Uterine smooth muscle cell (primary cell): ENCODE measurements around the gene WNT8B. TPM values are rescaled to one million over a fixed set of nuclear protein-coding genes. Genes with fewer than 3 reads are reported as not detected.

ENCODE experiments used
- total RNA-seq: library from RNA; depleted of rRNA; stranded (reverse); fragments of >200 nt; gene quantifications from 2 replicates; pipeline ENCODE4 v1.2.3, GENCODE V29; 2014

WNT8B gene, protein sequence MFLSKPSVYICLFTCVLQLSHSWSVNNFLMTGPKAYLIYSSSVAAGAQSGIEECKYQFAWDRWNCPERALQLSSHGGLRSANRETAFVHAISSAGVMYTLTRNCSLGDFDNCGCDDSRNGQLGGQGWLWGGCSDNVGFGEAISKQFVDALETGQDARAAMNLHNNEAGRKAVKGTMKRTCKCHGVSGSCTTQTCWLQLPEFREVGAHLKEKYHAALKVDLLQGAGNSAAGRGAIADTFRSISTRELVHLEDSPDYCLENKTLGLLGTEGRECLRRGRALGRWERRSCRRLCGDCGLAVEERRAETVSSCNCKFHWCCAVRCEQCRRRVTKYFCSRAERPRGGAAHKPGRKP
- not detected in 2 replicates for total RNA-seq

GRCh38 chr10:100462709-100463108 lies at the start of gene WNT8B:
Gene WNT8B (plus strand): TSS chr10:100463009. CDS start chr10:100463169, 160 bp downstream.

DNA sequence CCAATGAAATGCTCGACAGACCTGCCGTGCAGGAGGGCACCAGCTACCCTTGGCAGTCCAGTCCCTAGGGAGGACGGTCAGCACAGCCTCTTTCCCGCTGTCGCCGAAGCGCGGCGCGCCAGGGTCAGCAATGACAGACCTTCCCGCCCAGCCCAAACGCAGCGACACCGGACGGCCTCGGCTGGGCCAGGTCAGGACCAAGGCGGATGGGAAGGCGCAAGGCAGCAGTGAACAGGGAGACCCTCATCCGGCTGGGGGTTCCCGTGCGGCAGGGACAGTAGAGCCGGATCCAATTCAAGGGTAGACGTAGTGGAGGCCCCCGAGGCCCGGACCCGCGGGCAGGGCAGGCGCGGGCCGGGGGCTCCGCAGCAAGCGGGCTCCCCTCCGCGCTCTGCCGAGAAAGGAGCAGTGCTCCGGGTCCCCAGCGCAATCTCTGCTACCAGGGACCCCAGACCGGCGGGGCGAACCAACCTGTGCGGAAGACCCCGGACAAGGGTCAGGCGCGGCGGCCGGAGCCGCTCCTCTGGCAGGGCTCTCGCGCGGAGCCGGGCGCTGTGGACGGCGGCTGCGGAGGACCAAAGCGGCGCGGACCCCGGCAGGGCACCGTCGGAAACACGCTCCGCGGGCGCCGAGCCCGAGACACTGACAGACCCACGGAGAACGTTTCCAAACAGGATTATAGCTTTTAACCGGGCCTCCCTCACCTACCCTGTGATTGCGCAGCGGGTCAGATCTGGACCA lies 56.7 kb downstream of the WNT8B start, which contains the start of gene SEC31B:
TSS of gene SEC31B (minus strand) at position 551 of the 741 bp plus-strand sequence. CDS start 2,909 bp downstream, outside the sequence.

GRCh38 chr10:100529475-100530298 lies 66.9 kb downstream of the WNT8B start, which contains the start of gene NDUFB8:
Gene NDUFB8 (minus strand): TSS chr10:100529871. CDS start chr10:100529851, 20 bp downstream.

Other genes with a start within 250 kb of the WNT8B start
- gene CHUK, start 233.4 kb upstream of the WNT8B start, total RNA-seq = 27.9 and 37.3 TPM in 2 replicates
- gene CWF19L1, start 195.4 kb upstream of the WNT8B start, total RNA-seq = 20.5 and 39.8 TPM in 2 replicates
- gene BLOC1S2, start 176.3 kb upstream of the WNT8B start, total RNA-seq = 46.4 and 47.4 TPM in 2 replicates
- under 0.01 TPM in 1 of 2 replicates, not detected in the other for gene PKD2L1, start 132.8 kb upstream of the WNT8B start, total RNA-seq
- 532 and 1,071 TPM in 2 replicates for gene SCD, start 115.8 kb upstream of the WNT8B start, total RNA-seq
- 1.2 and 2.9 TPM in 2 replicates for gene SEC31B, start 56.9 kb downstream of the WNT8B start, total RNA-seq
- gene NDUFB8, start 66.9 kb downstream of the WNT8B start, total RNA-seq = 101 and 110 TPM in 2 replicates
- 15.6 and 15.8 TPM in 2 replicates for gene HIF1AN, start 72.9 kb downstream of the WNT8B start, total RNA-seq